ENCODE data around the gene SPDYE4. TPM values are rescaled to one million over a fixed set of nuclear protein-coding genes. Genes with fewer than 3 reads are reported as not detected.

SPDYE4 gene, protein sequence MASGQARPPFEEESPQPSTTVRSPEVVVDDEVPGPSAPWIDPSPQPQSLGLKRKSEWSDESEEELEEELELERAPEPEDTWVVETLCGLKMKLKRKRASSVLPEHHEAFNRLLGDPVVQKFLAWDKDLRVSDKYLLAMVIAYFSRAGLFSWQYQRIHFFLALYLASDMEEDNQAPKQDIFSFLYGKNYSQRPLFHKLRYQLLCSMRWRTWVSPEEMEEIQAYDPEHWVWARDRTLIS
- total RNA-seq, result not detected in 2 replicates

DNA sequence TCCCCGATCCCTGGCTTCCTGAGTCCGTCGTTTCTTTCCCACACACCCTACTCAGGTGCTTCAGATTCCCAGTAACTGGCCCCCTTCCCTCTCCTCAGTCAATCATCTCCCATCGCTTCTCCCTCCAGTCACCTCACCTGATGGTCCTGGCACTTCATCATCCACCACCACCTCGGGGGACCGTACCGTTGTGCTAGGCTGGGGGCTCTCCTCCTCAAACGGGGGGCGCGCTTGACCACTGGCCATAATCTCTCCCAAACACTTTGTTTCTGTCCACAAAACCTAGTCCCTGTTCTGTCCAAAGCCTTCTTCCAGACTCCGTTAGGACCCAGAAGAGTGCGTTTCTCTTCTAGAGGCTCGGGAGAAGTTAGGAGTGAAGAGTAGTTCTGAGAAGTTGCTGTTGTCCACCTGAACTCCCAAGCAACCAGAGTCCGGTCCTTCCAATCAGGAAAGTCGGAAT, at the start of gene SPDYE4:
Gene SPDYE4 (minus strand): TSS at position 410 of the 460 bp plus-strand sequence. CDS start 164 bp downstream, at position 246.

DNA sequence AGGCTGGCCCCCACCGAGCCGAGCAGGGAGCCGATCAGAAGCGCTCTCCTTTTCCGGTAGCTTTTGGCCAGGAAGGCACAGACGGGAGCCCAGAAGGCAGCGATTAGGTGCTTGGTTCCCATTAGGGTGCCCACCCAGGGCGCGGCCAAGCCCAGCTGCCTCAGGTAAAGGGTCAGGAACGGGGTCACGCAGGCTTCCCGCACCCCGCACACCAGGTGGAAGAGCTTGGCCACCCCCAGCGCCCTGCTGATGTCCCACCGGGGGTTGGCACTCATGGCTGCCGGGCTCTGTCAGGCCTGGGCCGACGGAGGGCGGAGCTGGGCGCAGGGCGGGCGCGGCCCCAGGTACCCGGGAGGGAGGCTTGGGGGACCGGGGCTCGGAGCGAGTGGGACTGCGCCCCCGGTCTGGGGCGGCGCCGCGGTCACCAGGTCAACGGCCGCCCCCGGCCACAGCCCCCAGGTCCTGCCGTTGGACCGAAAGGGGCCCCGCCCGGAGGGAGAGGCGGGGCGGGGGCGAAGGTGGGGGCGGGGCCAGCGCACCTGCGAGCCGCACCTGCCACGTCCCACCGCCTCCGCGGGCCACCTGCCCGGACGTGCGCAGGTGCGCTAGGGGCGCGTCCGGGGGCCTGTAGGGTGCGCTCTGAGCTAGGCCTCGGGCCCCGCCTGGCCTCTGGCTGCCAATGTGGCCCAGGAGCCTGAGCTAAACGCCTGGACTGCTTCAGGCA, 40.7 kb upstream of the SPDYE4 start, which contains the start of gene MFSD6L:
Gene MFSD6L (minus strand): TSS at position 520 of the 724 bp plus-strand sequence. CDS start 245 bp downstream, at position 275.

Other genes with a start within 250 kb of the SPDYE4 start
- 184 and 349 TPM in 2 replicates for gene MYH10, start 127.8 kb downstream of the SPDYE4 start, total RNA-seq
- 0.10 and 0.13 TPM in 2 replicates for gene CCDC42, start 13.7 kb downstream of the SPDYE4 start, total RNA-seq
- gene MFSD6L, start 40.8 kb upstream of the SPDYE4 start, total RNA-seq, result not detected in 2 replicates
- not detected in 2 replicates for gene PIK3R6, start 109.1 kb upstream of the SPDYE4 start, total RNA-seq
- 0.07 TPM in 1 of 2 replicates, not detected in the other for gene PIK3R5, start 207.2 kb upstream of the SPDYE4 start, total RNA-seq

All from smooth muscle cell of the pulmonary artery (primary cell).